Neuronal stem cell (in vitro differentiated cells): Measurements from ENCODE around the gene TAF4B. TPM values are rescaled to one million over a fixed set of nuclear protein-coding genes. Genes with fewer than 3 reads are reported as not detected.

ENCODE experiments used
- DNase-seq: peaks from one replicate; pipeline ENCODE4 v3.0.0-alpha.2; 2013; ENCODE audit warnings: low spot score
- H2AFZ ChIP-seq: one replicate; pipeline ENCODE4 v1.6.1; 2013; ENCODE audit warnings: mild to moderate bottlenecking, low read length, inconsistent platforms
- H2AK5ac ChIP-seq: 2 replicates; pipeline ENCODE4 v1.6.1; 2013; ENCODE audit warnings: low read depth, mild to moderate bottlenecking, inconsistent platforms, low read length, moderate library complexity, mixed read lengths
- H2BK120ac ChIP-seq: 2 replicates; pipeline ENCODE4 v1.6.1; 2013; ENCODE audit warnings: low read depth, mild to moderate bottlenecking, inconsistent platforms, low read length, moderate library complexity, mixed read lengths
- H2BK12ac ChIP-seq: one replicate; pipeline ENCODE4 v1.6.1; 2013; ENCODE audit warnings: low read length, inconsistent platforms
- H2BK15ac ChIP-seq: 2 replicates; pipeline ENCODE4 v1.6.1; 2013; ENCODE audit warnings: mild to moderate bottlenecking, low read length, inconsistent platforms, mixed read lengths
- H2BK5ac ChIP-seq: one replicate; pipeline ENCODE4 v1.6.1; 2013; ENCODE audit warnings: inconsistent platforms, mild to moderate bottlenecking, low read length, moderate library complexity
- H3K14ac ChIP-seq: one replicate; pipeline ENCODE4 v1.6.1; 2013; ENCODE audit warnings: low read length, inconsistent platforms
- H3K18ac ChIP-seq: 2 replicates; pipeline ENCODE4 v1.6.1; 2013; ENCODE audit warnings: low read length, inconsistent platforms
- H3K23ac ChIP-seq: 2 replicates; pipeline ENCODE4 v1.6.1; 2013; ENCODE audit warnings: low read depth, mild to moderate bottlenecking, mixed read lengths, low read length, inconsistent platforms; ENCODE audit not compliant: poor library complexity
- H3K27ac ChIP-seq: replicated peaks from 3 replicates; pipeline ENCODE4 v1.5.1; 2013; ENCODE audit warnings: low read length, inconsistent platforms
- H3K27me3 ChIP-seq, 3 experiments: 2 replicates each; pipeline ENCODE4 v1.6.1; 2013; ENCODE audit warnings: low read length in 3 of 3, mild to moderate bottlenecking in 2 of 3, inconsistent platforms in 1 of 3, low read depth in 1 of 3, mixed read lengths in 1 of 3, moderate library complexity in 1 of 3; ENCODE audit not compliant: control insufficient read depth in 3 of 3, insufficient read depth in 3 of 3
- H3K36me3 ChIP-seq, 2 donors: replicated peaks in 1 of 2; 2 replicates each; pipeline ENCODE4 v1.6.1; 2013; ENCODE audit warnings: low read length in 2 of 2; ENCODE audit not compliant: control insufficient read depth in 2 of 2, insufficient read depth in 2 of 2
- H3K4ac ChIP-seq: 2 replicates; pipeline ENCODE4 v1.6.1; 2013; ENCODE audit warnings: inconsistent platforms, mild to moderate bottlenecking, low read length, moderate library complexity
- H3K4me1 ChIP-seq, 2 donors: 1 replicate in 1 of 2; 2 replicates in 1 of 2; pipeline ENCODE4 v1.6.1; 2013; ENCODE audit warnings: low read length in 2 of 2, low read depth in 1 of 2; ENCODE audit not compliant: control insufficient read depth in 2 of 2, insufficient read depth in 1 of 2
- H3K4me2 ChIP-seq: one replicate; pipeline ENCODE4 v1.6.1; 2013; ENCODE audit warnings: mild to moderate bottlenecking, low read length, inconsistent platforms; ENCODE audit not compliant: insufficient read depth, poor library complexity, severe bottlenecking
- H3K4me3 ChIP-seq, 2 donors: 2 replicates each; pipeline ENCODE4 v1.5.1; 2013; ENCODE audit warnings: low read length in 2 of 2, mild to moderate bottlenecking in 2 of 2, inconsistent platforms in 1 of 2, moderate library complexity in 1 of 2
- H3K79me1 ChIP-seq: one replicate; pipeline ENCODE4 v1.6.1; 2013; ENCODE audit warnings: low read depth, mild to moderate bottlenecking, inconsistent platforms, low read length, moderate library complexity
- H3K9ac ChIP-seq: one replicate; pipeline ENCODE4 v1.6.1; 2013; ENCODE audit warnings: mild to moderate bottlenecking, low read depth, low read length, inconsistent platforms; ENCODE audit not compliant: poor library complexity
- H3K9me3 ChIP-seq, 2 donors: replicated peaks in 1 of 2; 2 replicates each; pipeline versions ENCODE3 to v1.6.1; 2013; ENCODE audit warnings: low read length in 2 of 2, mild to moderate bottlenecking in 2 of 2, inconsistent platforms in 1 of 2, low read depth in 1 of 2, mixed read lengths in 1 of 2, moderate library complexity in 1 of 2; ENCODE audit not compliant: control insufficient read depth in 2 of 2, insufficient read depth in 1 of 2
- H4K8ac ChIP-seq: one replicate; pipeline ENCODE4 v1.6.1; 2013; ENCODE audit warnings: low read depth, mild to moderate bottlenecking, inconsistent platforms, low read length, moderate library complexity
- H4K91ac ChIP-seq: one replicate; pipeline ENCODE4 v1.6.1; 2013; ENCODE audit warnings: low read length, low read depth, mild to moderate bottlenecking, inconsistent platforms; ENCODE audit not compliant: poor library complexity
- WGBS, 2 donors: extraction: QIAGEN DNeasy Blood & Tissue Kit; methylation state at CpG; one replicate each; pipeline ENCODE4 v1.1.7; 2013; ENCODE audit warnings: missing lambda C conversion rate in 2 of 2, mixed read lengths in 1 of 2; ENCODE audit not compliant: insufficient read length in 2 of 2, insufficient replicate concordance in 1 of 2; ENCODE audit errors: extremely low coverage in 2 of 2; 5-methylcytosine and 5-hydroxymethylcytosine counted together
- polyA plus RNA-seq, 2 experiments: library from polyadenylated mRNA; stranded (reverse); fragments of 200-250 nt; gene quantifications; one replicate each; pipeline ENCODE4 v1.2.3, GENCODE V29; 2013

Gene TAF4B
- 2.7 TPM for polyA plus RNA-seq (2013, experiment 1 of 2)
- 3.0 TPM for polyA plus RNA-seq (2013, experiment 2 of 2)

GRCh38 chr18:26226229-26227050, at the start of gene TAF4B:
TAF4B (plus strand) TSS chr18:26226445; CDS start chr18:26226934, 489 bp downstream.
- Histone ChIP-seq H2AFZ (peak within 1 kb of the TSS; percentile 100), H3K9me3 (no peaks in the 10 kb centered on the region), H4K8ac (no peak within 1 kb of the TSS), H3K36me3 (no peaks in the 10 kb centered on the region), H3K9ac (peak within 1 kb of the TSS; percentile 92), H2BK5ac (no peak within 1 kb of the TSS), H2BK12ac (no peak within 1 kb of the TSS), H3K27ac (no peak within 1 kb of the TSS), H3K18ac (peak within 1 kb of the TSS; percentile 89), H3K4me3 (peak within 1 kb of the TSS; percentile 92 to 97), H2BK120ac (no peak within 1 kb of the TSS), H3K23ac (peak within 1 kb of the TSS; percentile 85), H3K4me2 (peak within 1 kb of the TSS; percentile 97), H3K4me1 (no peaks in the 10 kb centered on the region), H3K4ac (no peak within 1 kb of the TSS), H2AK5ac (peak within 1 kb of the TSS; percentile 92), H3K27me3 (peaks cover 0 to 34% (median 9%) of the 10 kb centered on the region in 3 experiments), H4K91ac (no peak within 1 kb of the TSS), H3K14ac (peak within 1 kb of the TSS; percentile 94), H3K79me1 (no peaks in the 10 kb centered on the region), H2BK15ac (no peak within 1 kb of the TSS)
- DNase-seq: peak; percentile 88
- no CpG with 5 or more reads among the region's 101 CpGs for WGBS, 2 donors

GRCh38 chr18:26181343-26181826, 44.9 kb upstream of the TAF4B start:
- Histone ChIP-seq H3K18ac (no peak overlapping the region), H2AK5ac (no peak overlapping the region), H3K4me2 (no peak overlapping the region), H2AFZ (no peak overlapping the region), H2BK15ac (no peak overlapping the region), H2BK120ac (no peak overlapping the region), H3K36me3 (no peaks in the 10 kb centered on the region), H4K91ac (no peak overlapping the region), H3K9me3 (no peaks in the 10 kb centered on the region), H4K8ac (no peak overlapping the region), H2BK12ac (no peak overlapping the region), H3K79me1 (no peaks in the 10 kb centered on the region), H3K4me3 (no peak overlapping the region), H3K4me1 (no peaks in the 10 kb centered on the region), H3K9ac (no peak overlapping the region), H3K23ac (no peak overlapping the region), H3K27me3 (no peaks in the 10 kb centered on the region), H2BK5ac (no peak overlapping the region), H3K4ac (no peak overlapping the region), H3K27ac (no peak overlapping the region), H3K14ac (no peak overlapping the region)
- no peak for DNase-seq
- WGBS, 2 donors: no CpG with 5 or more reads among the region's 7 CpGs

- Histone ChIP-seq H3K4me2 (no peak overlapping the region), H2BK5ac (no peak overlapping the region), H3K4me1 (no peaks in the 10 kb centered on the region), H2BK120ac (no peak overlapping the region), H3K36me3 (no peaks in the 10 kb centered on the region), H2BK15ac (no peak overlapping the region), H3K9ac (no peak overlapping the region), H3K79me1 (no peaks in the 10 kb centered on the region), H3K27ac (no peak overlapping the region), H3K27me3 (no peaks in the 10 kb centered on the region), H3K4me3 (no peak overlapping the region), H3K18ac (no peak overlapping the region), H2BK12ac (no peak overlapping the region), H2AFZ (no peak overlapping the region), H2AK5ac (no peak overlapping the region), H4K8ac (no peak overlapping the region), H3K9me3 (no peaks in the 10 kb centered on the region), H3K4ac (no peak overlapping the region), H3K23ac (no peak overlapping the region), H4K91ac (no peak overlapping the region), H3K14ac (no peak overlapping the region)
- DNase-seq: no peak
These were observed 42.7 kb upstream of the TAF4B start for GRCh38 chr18:26183395-26184112.

GRCh38 chr18:26185267-26185666, 41.0 kb upstream of the TAF4B start:
- no peak overlapping the region for H3K4me2 ChIP-seq
- H2BK120ac ChIP-seq: no peak overlapping the region
- H2BK15ac ChIP-seq: no peak overlapping the region
- no CpG with 5 or more reads among the region's 2 CpGs for WGBS, 2 donors
- H3K4me1 ChIP-seq: no peaks in the 10 kb centered on the region
- H3K4ac ChIP-seq: no peak overlapping the region
- no peak overlapping the region for H2AFZ ChIP-seq
- no peak for DNase-seq
- no peak overlapping the region for H3K23ac ChIP-seq
- H3K36me3 ChIP-seq: no peaks in the 10 kb centered on the region
- no peak overlapping the region for H4K8ac ChIP-seq
- H4K91ac ChIP-seq: no peak overlapping the region
- no peak overlapping the region for H2BK5ac ChIP-seq
- H3K27ac ChIP-seq: no peak overlapping the region
- no peak overlapping the region for H3K18ac ChIP-seq
- H2BK12ac ChIP-seq: no peak overlapping the region
- no peaks in the 10 kb centered on the region for H3K9me3 ChIP-seq
- H3K4me3 ChIP-seq: no peak overlapping the region
- no peak overlapping the region for H2AK5ac ChIP-seq
- no peaks in the 10 kb centered on the region for H3K79me1 ChIP-seq
- no peak overlapping the region for H3K9ac ChIP-seq
- H3K14ac ChIP-seq: no peak overlapping the region
- no peaks in the 10 kb centered on the region for H3K27me3 ChIP-seq
